IPS DF 19.7 (cell line): Measurements from ENCODE around the gene TOR1AIP2.

Source experiments
- DNase-seq: peaks from one replicate; pipeline ENCODE4 v3.0.0-alpha.2; 2013; ENCODE audit warnings: low read depth, low spot score

TOR1AIP2 gene

GRCh38 chr1:179825798-179826460, 51.7 kb downstream of the TOR1AIP2 start:
- no peak for DNase-seq

- no peak for DNase-seq
Measured at GRCh38 chr1:179825206-179825605, 52.4 kb downstream of the TOR1AIP2 start.

- DNase-seq: no peak
Measured at GRCh38 chr1:179824265-179824664, 53.3 kb downstream of the TOR1AIP2 start.

- no peak for DNase-seq
Measured at GRCh38 chr1:179823693-179824092, 53.9 kb downstream of the TOR1AIP2 start.

GRCh38 chr1:179822065-179822464, 55.5 kb downstream of the TOR1AIP2 start:
- DNase-seq: no peak

- DNase-seq: no peak
Measured at GRCh38 chr1:179821524-179821923, 56.1 kb downstream of the TOR1AIP2 start.

GRCh38 chr1:179820226-179820970, 57.2 kb downstream of the TOR1AIP2 start:
- no peak for DNase-seq

- DNase-seq: no peak
Measured at GRCh38 chr1:179818743-179819173, 58.8 kb downstream of the TOR1AIP2 start.

- no peak for DNase-seq
Measured at GRCh38 chr1:179818260-179818659, 59.3 kb downstream of the TOR1AIP2 start.

- DNase-seq: no peak
Measured at GRCh38 chr1:179817789-179818188, 59.8 kb downstream of the TOR1AIP2 start.

GRCh38 chr1:179817056-179817455, 60.5 kb downstream of the TOR1AIP2 start:
- no peak for DNase-seq

GRCh38 chr1:179816196-179816960, 61.2 kb downstream of the TOR1AIP2 start:
- no peak for DNase-seq

GRCh38 chr1:179815641-179816040, 62.0 kb downstream of the TOR1AIP2 start:
- no peak for DNase-seq

GRCh38 chr1:179814546-179814838, 63.1 kb downstream of the TOR1AIP2 start:
- no peak for DNase-seq

GRCh38 chr1:179813626-179814545, 63.7 kb downstream of the TOR1AIP2 start:
- no peak for DNase-seq

GRCh38 chr1:179812501-179813292, 64.9 kb downstream of the TOR1AIP2 start:
- DNase-seq: no peak

- no peak for DNase-seq
Measured at GRCh38 chr1:179810367-179810715, 67.3 kb downstream of the TOR1AIP2 start.

GRCh38 chr1:179809506-179810366, 67.9 kb downstream of the TOR1AIP2 start:
- DNase-seq: peak; percentile 52

GRCh38 chr1:179808503-179808902, 69.1 kb downstream of the TOR1AIP2 start:
- no peak for DNase-seq
